GM10266 (cell line): ENCODE results near the gene VIT.

Experiments
- DNase-seq: peaks from one replicate; pipeline ENCODE4 v3.0.0; 2012; ENCODE audit errors: extremely low spot score
- TF ChIP-seq, protein P1 (sequence below): IDR thresholded peaks from 2 replicates; pipeline ENCODE4 v1.5.1; 2012; ENCODE audit warnings: mild to moderate bottlenecking, low read depth; ENCODE audit not compliant: control insufficient read depth, insufficient read depth; ENCODE audit errors: missing control alignments

VIT gene

DNA sequence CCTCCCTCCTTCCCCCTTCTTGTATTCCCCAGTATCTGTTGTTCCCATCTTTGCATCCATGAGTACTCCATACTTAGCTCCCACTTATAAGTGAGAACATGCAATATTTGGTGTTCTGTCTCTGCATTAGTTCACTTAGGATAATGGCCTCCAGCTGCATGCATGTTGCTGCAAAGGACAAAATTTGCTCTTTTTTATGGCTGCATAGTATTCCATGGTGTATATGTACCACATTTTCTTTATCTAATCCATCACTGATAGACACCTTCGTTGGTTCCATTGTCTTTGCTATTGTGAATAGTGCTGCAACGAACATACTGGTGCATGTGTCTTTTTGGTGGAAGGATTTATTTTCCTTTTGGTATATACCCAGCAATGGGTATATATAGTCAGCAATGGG, 47.4 kb downstream of the VIT start:
- TF ChIP-seq, protein P1, sequence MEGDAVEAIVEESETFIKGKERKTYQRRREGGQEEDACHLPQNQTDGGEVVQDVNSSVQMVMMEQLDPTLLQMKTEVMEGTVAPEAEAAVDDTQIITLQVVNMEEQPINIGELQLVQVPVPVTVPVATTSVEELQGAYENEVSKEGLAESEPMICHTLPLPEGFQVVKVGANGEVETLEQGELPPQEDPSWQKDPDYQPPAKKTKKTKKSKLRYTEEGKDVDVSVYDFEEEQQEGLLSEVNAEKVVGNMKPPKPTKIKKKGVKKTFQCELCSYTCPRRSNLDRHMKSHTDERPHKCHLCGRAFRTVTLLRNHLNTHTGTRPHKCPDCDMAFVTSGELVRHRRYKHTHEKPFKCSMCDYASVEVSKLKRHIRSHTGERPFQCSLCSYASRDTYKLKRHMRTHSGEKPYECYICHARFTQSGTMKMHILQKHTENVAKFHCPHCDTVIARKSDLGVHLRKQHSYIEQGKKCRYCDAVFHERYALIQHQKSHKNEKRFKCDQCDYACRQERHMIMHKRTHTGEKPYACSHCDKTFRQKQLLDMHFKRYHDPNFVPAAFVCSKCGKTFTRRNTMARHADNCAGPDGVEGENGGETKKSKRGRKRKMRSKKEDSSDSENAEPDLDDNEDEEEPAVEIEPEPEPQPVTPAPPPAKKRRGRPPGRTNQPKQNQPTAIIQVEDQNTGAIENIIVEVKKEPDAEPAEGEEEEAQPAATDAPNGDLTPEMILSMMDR, result no peak
- no peak for DNase-seq

DNA sequence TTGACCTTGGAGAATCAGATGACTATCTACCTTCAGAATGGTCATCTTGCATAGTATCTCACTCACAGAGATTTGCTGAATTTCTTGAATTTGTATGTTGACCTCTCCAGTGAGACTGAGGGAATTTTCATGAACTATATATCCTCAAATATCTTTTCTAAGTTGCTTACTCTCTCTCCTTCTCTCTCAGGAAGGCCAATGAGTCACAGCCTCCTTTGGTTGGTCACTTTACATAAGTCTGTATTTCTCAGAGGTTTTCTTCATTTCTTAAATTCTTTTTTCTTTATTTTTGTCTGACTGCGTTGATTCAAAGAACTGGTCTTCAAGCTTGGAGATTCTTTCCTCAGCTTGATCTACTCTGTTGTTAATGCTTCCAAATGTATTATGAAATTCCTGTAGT, 51.7 kb downstream of the VIT start:
- DNase-seq, result no peak
- TF ChIP-seq, protein P1, result no peak

DNA sequence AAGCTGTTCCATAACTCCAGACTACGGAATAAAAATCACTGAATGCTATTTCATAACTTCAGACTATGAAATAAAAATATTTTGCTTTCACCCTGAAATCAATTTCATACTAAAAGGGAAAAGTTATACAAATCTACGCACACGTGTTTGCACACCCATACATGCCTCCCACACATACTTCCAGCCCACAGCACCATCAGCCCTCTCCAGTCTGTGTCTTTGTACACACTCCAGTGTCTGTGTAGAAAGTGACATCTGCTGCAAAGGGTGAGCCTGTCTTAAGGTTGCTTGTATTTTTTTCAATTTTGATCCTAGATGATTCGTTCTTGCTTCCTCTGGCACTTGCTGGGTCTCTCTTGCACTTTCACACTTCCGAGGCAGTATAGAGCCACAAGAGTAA, 53.6 kb downstream of the VIT start:
- TF ChIP-seq, protein P1, result no peak

DNA sequence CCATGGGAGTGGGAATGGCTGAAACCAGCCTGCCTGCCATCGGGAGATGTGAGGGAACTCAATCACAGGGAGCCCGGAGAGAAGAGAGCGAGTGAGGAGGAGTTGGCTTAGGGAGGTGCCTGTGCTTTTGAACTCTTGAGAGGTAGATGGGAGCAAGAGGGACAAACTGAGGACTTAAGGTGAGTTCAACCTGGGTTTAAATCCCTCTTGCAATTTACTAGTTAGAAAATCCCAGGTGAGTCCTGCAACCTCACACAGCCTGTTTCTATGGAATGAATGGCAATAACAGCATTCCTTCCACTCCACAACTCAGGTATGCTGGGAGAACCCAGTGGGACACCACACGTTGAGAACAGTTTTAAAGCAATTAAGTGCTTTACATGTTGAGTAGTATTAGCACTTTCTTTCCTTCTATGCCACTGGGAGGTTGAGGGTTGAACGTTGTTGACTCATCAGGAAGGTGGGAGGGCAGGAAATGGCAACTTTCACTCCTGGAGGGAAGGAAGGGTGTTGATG, 57.3 kb downstream of the VIT start:
- TF ChIP-seq, protein P1, result no peak
- no peak for DNase-seq

More for the DNA sequence above, 53.6 kb downstream of the VIT start:
- no peak for DNase-seq

DNA sequence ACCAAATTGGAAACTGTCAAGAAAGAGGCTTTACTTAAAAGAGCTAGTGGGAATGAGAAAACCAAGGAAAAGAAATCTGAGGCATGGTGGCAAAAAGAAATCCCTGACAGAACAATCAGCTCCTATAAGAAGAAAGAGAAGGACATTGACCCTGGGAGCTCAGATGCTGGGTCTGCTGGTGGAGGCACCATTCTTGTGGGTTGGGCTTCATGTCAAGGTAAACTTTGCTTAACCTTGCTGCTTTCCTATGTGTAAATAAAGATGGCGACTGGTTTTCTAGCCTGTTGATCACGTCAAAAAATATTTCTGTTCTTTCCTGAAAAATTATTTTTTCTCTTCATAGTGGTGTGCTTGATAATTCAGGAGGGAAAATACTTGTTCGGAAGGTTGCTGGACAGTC, 58.1 kb downstream of the VIT start:
- no peak for DNase-seq
- TF ChIP-seq, protein P1, result no peak

DNA sequence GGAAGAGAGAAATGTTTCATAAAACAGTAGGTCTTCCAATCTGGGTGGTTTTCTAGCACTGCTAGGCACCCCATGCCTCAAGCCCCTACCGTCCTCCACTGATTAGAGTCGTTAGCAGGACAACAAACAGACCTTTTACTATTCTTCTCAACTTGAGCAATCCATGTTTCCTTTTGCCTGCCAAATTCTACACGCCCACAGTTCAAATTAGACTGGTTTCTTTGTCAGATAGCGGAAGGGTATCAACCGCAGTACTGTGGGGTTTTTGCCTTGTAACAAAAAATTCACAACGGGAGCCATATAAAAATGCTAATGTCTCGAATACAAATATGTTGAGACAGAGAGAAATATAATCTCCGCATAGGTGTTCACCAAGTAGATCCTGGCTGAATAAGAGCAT, 59.9 kb downstream of the VIT start:
- TF ChIP-seq, protein P1, result no peak
- DNase-seq, result no peak

DNA sequence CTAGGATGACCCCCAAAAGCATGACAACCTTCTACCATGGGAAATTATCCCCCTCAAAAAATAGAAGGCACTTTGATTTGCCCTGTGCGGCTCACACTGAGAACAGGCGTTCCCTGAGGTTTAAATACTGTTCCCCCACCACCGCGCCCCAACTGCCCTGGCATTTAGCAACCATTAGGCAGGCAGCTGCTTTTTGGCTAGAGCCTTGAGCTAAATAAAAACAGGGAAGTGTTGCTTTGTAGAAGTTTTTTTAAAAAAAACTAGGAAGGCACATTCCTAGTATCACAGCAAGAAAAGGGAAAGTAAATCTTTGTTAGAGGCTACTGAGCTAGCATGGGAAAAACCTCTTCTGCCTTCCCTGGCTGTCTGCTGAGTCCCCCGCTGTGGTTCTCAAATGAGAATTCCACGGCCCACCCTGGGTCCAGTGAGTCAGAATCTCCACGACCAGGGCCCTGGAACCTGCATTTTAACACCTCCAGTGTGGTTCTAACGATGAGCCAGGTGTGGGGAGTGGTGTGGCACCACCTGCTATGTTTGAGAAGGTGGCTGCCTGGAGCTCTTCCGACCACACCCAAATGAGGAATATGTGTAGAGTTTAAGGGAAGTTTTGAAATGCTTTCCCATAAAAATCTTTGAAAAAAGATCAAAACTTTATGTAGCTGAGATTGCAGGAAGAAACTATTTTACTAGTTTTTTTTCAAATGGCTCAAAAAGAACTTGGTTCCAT, 66.4 kb downstream of the VIT start:
- TF ChIP-seq, protein P1, result no peak
- no peak for DNase-seq
